Myocyte (in vitro differentiated cells): ENCODE results near the gene CBL. TPM values are rescaled to one million over a fixed set of nuclear protein-coding genes. Genes with fewer than 3 reads are reported as not detected.
"Not testable (repeated sequence)": the region's sequence is repeated elsewhere in the genome, so short reads cannot be mapped to it uniquely, and the experiment has no call there.

Experiments
- DNase-seq: peaks from one replicate; pipeline ENCODE4 v3.0.0-alpha.2; 2012; ENCODE audit warnings: low read depth
- total RNA-seq: library from RNA; depleted of rRNA; stranded (reverse); fragments of >200 nt; gene quantifications from 2 replicates; pipeline ENCODE4 v1.2.3, GENCODE V29; 2014

Gene CBL
- total RNA-seq, 1 donor from 2014 or later, result 8.2 TPM

GRCh38 chr11:119184399-119184798, 21.7 kb upstream of the CBL start:
- DNase-seq, result not testable (repeated sequence)

GRCh38 chr11:119185981-119186634, 20.0 kb upstream of the CBL start:
- DNase-seq, result no peak

GRCh38 chr11:119187123-119187892, 18.8 kb upstream of the CBL start:
- no peak for DNase-seq

- DNase-seq, result no peak
These were observed 18.1 kb upstream of the CBL start for GRCh38 chr11:119188067-119188466.

- DNase-seq, result no peak
These were observed 17.3 kb upstream of the CBL start for GRCh38 chr11:119188887-119189286.

- DNase-seq, result no peak
These were observed 16.7 kb upstream of the CBL start for GRCh38 chr11:119189393-119189792.

- DNase-seq, result no peak
These were observed 15.6 kb upstream of the CBL start for GRCh38 chr11:119190531-119190930.

- not testable (repeated sequence) for DNase-seq
These were observed 14.9 kb upstream of the CBL start for GRCh38 chr11:119191265-119191664.

- no peak for DNase-seq
These were observed 14.0 kb upstream of the CBL start for GRCh38 chr11:119192111-119192510.

- DNase-seq, result no peak
These were observed 13.1 kb upstream of the CBL start for GRCh38 chr11:119193001-119193400.

- no peak for DNase-seq
These were observed 12.5 kb upstream of the CBL start for GRCh38 chr11:119193626-119194025.

- DNase-seq, result no peak
These were observed 11.2 kb upstream of the CBL start for GRCh38 chr11:119194811-119195440.

- DNase-seq, result peak; percentile 48
These were observed 10.5 kb upstream of the CBL start for GRCh38 chr11:119195680-119196079.

- DNase-seq, result peak; percentile 90
These were observed 9.2 kb upstream of the CBL start for GRCh38 chr11:119196833-119197483.

GRCh38 chr11:119198925-119199324, 7.2 kb upstream of the CBL start:
- DNase-seq, result no peak

- DNase-seq, result not testable (repeated sequence)
These were observed 4.9 kb upstream of the CBL start for GRCh38 chr11:119201236-119201635.

- DNase-seq, result no peak
These were observed 3.6 kb upstream of the CBL start for GRCh38 chr11:119202554-119202953.

GRCh38 chr11:119204066-119204465, 2.1 kb upstream of the CBL start:
- no peak for DNase-seq

GRCh38 chr11:119205080-119205479, 1.1 kb upstream of the CBL start:
- DNase-seq, result no peak

- peak; percentile 15 for DNase-seq
These were observed 624 bp downstream of the CBL start for GRCh38 chr11:119206511-119207414.
